Temporal lobe (tissue), 1 donor: ENCODE results near the gene HIRIP3. TPM values are rescaled to one million over a fixed set of nuclear protein-coding genes. Genes with fewer than 3 reads are reported as not detected.

Experiments used
- total RNA-seq: library from RNA; depleted of rRNA; stranded (reverse); fragments of >200 nt; gene quantifications from one replicate; pipeline ENCODE4 v1.2.3, GENCODE V29; 2014

The HIRIP3 gene
- total RNA-seq, 1 donor from 2014 or later: 17.5 TPM

Other genes starting within 250 kb of the HIRIP3 start
- gene C16orf54, start 249.6 kb downstream of the HIRIP3 start, total RNA-seq: not detected
- not detected for gene ZG16, start 217.4 kb downstream of the HIRIP3 start, total RNA-seq
- gene KIF22, start 204.9 kb downstream of the HIRIP3 start, total RNA-seq: 24.3 TPM
- gene MAZ, start 189.1 kb downstream of the HIRIP3 start, total RNA-seq: 246 TPM
- 21.9 TPM for gene PRRT2, start 183.4 kb downstream of the HIRIP3 start, total RNA-seq
- gene PAGR1, start 179.5 kb downstream of the HIRIP3 start, total RNA-seq: 9.8 TPM
- gene MVP, start 175.2 kb downstream of the HIRIP3 start, total RNA-seq: 3.9 TPM
- 47.9 TPM for gene CDIPT, start 132.4 kb downstream of the HIRIP3 start, total RNA-seq
- 58.5 TPM for gene SEZ6L2, start 96.1 kb downstream of the HIRIP3 start, total RNA-seq
- gene ASPHD1, start 95.1 kb downstream of the HIRIP3 start, total RNA-seq: 13.0 TPM
- 38.4 TPM for gene KCTD13, start 69.4 kb downstream of the HIRIP3 start, total RNA-seq
- gene TMEM219, start 33.5 kb downstream of the HIRIP3 start, total RNA-seq: 16.7 TPM
- 42.0 TPM for gene TAOK2, start 21.7 kb downstream of the HIRIP3 start, total RNA-seq
- gene INO80E, start 624 bp upstream of the HIRIP3 start, total RNA-seq: 23.4 TPM
- 13.5 TPM for gene DOC2A, start 15.4 kb upstream of the HIRIP3 start, total RNA-seq
- not detected for gene C16orf92, start 27.6 kb upstream of the HIRIP3 start, total RNA-seq
- gene TLCD3B, start 35.7 kb upstream of the HIRIP3 start, total RNA-seq: 22.1 TPM
- gene ALDOA, start 70.1 kb upstream of the HIRIP3 start, total RNA-seq: 83.6 TPM
- gene PPP4C, start 80.4 kb upstream of the HIRIP3 start, total RNA-seq: 52.1 TPM
- 0.25 TPM for gene TBX6, start 96.3 kb upstream of the HIRIP3 start, total RNA-seq
- 25.8 TPM for gene YPEL3, start 100.6 kb upstream of the HIRIP3 start, total RNA-seq
- gene GDPD3, start 117.9 kb upstream of the HIRIP3 start, total RNA-seq: 1.7 TPM
- 18.7 TPM for gene MAPK3, start 127.6 kb upstream of the HIRIP3 start, total RNA-seq
- 19.2 TPM for gene CORO1A, start 188.0 kb upstream of the HIRIP3 start, total RNA-seq
- gene BOLA2B, start 198.0 kb upstream of the HIRIP3 start, total RNA-seq: 11.8 TPM
- 10.1 TPM for gene SLX1A, start 198.3 kb upstream of the HIRIP3 start, total RNA-seq
- gene SULT1A3, start 203.6 kb upstream of the HIRIP3 start, total RNA-seq: 2.7 TPM